ENCODE data around the gene SMIM14. TPM values are rescaled to one million over a fixed set of nuclear protein-coding genes. Genes with fewer than 3 reads are reported as not detected.
"Not testable (repeated sequence)": the region's sequence is repeated elsewhere in the genome, so short reads cannot be mapped to it uniquely, and the experiment has no call there.

The SMIM14 gene
- total RNA-seq, 1 donor from 2014 or later, result 58.4 TPM

DNA sequence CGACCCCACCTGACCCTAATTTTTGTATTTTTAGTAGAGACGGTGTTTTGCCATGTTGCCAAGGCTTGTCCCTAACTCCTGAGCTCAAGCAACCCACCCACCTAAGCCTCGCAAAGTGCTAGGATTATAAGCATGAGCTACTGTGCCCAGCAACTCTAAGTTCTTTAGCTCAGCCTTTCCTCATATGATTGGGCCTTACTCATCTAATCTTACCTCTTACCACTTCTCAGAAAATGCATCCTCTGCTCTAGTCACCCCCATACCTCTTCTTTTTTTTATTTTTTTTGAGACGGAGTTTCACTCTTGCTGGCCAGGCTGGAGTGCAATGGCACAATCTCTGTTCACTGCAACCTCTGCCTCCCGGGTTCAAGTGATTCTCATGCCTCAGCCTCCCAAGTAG lies 75.9 kb downstream of the SMIM14 start:
- DNase-seq (ENCODE audit: low read depth), result no peak
- Histone ChIP-seq H3K36me3 (ENCODE audit: control insufficient read depth, insufficient read depth, low read length) (peaks cover 1% of the 10 kb centered on the region), H3K27me3 (ENCODE audit: control insufficient read depth, insufficient read depth, low read length) (no peaks in the 10 kb centered on the region), H3K4me3 (ENCODE audit: low read depth, low read length) (no peak overlapping the region)
- TF ChIP-seq, protein P1, sequence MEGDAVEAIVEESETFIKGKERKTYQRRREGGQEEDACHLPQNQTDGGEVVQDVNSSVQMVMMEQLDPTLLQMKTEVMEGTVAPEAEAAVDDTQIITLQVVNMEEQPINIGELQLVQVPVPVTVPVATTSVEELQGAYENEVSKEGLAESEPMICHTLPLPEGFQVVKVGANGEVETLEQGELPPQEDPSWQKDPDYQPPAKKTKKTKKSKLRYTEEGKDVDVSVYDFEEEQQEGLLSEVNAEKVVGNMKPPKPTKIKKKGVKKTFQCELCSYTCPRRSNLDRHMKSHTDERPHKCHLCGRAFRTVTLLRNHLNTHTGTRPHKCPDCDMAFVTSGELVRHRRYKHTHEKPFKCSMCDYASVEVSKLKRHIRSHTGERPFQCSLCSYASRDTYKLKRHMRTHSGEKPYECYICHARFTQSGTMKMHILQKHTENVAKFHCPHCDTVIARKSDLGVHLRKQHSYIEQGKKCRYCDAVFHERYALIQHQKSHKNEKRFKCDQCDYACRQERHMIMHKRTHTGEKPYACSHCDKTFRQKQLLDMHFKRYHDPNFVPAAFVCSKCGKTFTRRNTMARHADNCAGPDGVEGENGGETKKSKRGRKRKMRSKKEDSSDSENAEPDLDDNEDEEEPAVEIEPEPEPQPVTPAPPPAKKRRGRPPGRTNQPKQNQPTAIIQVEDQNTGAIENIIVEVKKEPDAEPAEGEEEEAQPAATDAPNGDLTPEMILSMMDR (IDR thresholded peaks at IDR 0.05; ENCODE audit: insufficient read depth, low read length, poor library complexity, severe bottlenecking), result no peak

DNA sequence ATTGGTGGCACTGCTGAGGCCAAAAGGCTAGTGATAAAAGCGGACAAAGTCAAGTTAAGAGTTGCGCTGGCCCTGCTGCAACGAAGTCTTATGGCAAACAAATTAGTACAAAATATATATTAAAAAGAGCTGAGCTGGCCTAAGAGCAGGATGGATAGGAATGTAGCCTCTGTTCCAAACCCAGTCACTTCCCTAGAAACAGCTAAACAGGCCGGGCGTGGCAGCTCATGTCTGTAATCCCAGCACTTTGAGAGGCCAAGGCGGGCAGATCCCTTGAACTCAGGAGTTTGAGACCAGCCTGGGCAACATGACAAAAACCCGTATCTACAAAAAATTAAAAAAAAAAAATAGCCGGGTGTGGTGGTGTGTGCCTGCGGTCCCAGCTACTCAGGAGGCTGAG lies 79.0 kb downstream of the SMIM14 start:
- no peak for DNase-seq (ENCODE audit: low read depth)
- Histone ChIP-seq H3K4me3 (ENCODE audit: low read depth, low read length) (no peak overlapping the region), H3K27me3 (ENCODE audit: control insufficient read depth, insufficient read depth, low read length) (no peaks in the 10 kb centered on the region), H3K36me3 (ENCODE audit: control insufficient read depth, insufficient read depth, low read length) (peaks cover under 1% of the 10 kb centered on the region)
- TF ChIP-seq, protein P1 (IDR thresholded peaks at IDR 0.05; ENCODE audit: insufficient read depth, low read length, poor library complexity, severe bottlenecking), result no peak

DNA sequence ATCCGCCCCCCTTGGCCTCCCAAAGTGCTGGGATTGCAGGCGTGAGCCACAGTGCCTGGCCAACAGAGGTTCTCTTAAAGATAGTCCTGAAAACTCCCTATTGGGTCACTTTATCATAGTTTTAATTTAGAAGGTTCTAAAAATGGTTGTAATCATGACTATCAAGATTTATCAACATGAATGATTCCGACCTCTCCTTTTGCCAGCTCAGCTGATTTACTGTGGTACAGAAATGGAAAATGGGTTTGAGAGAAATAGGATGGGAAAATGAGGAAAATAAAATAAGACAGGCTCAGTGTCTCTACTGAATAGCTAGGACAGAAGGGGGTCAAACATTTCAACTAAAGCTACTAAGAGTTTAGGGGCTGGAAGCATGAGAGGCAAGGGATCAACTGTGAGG lies 83.2 kb downstream of the SMIM14 start:
- no peaks in the 10 kb centered on the region for H3K27me3 ChIP-seq (ENCODE audit: control insufficient read depth, insufficient read depth, low read length)
- DNase-seq (ENCODE audit: low read depth), result no peak
- no peak overlapping the region for H3K4me3 ChIP-seq (ENCODE audit: low read depth, low read length)
- TF ChIP-seq, protein P1 (IDR thresholded peaks at IDR 0.05; ENCODE audit: insufficient read depth, low read length, poor library complexity, severe bottlenecking), result no peak
- H3K36me3 ChIP-seq (ENCODE audit: control insufficient read depth, insufficient read depth, low read length), result no peaks in the 10 kb centered on the region

DNA sequence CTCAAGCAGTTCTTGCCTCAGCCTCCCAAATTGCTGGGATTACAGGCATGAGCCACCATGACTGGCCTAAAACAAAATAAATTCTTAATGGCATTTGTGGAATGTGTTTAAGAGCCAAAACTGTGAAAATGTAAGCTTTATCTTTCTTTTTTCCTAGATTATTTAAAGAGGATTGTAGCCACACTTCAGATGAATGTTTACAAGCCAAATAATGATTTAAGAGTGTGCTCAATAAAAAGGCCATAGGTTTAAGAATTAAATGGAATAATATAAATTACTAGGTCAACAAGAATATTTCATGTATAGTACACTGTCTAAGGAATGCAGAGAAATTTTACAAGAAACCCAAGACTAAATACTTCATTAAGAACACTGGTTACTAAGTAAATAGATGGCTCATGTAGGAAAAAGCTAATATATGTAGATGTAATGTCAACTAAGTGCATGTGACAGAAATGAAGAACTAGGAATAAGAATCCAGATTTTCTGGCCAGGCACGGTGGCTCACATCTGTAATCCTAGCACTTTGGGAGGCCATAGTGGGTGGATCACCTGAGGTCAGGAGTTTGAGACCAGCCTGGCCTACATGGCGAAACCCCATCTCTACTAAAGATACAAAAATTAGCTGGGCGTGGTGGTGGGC lies 90.1 kb downstream of the SMIM14 start:
- Histone ChIP-seq H3K27me3 (ENCODE audit: control insufficient read depth, insufficient read depth, low read length) (no peaks in the 10 kb centered on the region), H3K4me3 (ENCODE audit: low read depth, low read length) (no peak overlapping the region), H3K36me3 (ENCODE audit: control insufficient read depth, insufficient read depth, low read length) (no peaks in the 10 kb centered on the region)
- TF ChIP-seq, protein P1 (IDR thresholded peaks at IDR 0.05; ENCODE audit: insufficient read depth, low read length, poor library complexity, severe bottlenecking), result no peak
- no peak for DNase-seq (ENCODE audit: low read depth)

DNA sequence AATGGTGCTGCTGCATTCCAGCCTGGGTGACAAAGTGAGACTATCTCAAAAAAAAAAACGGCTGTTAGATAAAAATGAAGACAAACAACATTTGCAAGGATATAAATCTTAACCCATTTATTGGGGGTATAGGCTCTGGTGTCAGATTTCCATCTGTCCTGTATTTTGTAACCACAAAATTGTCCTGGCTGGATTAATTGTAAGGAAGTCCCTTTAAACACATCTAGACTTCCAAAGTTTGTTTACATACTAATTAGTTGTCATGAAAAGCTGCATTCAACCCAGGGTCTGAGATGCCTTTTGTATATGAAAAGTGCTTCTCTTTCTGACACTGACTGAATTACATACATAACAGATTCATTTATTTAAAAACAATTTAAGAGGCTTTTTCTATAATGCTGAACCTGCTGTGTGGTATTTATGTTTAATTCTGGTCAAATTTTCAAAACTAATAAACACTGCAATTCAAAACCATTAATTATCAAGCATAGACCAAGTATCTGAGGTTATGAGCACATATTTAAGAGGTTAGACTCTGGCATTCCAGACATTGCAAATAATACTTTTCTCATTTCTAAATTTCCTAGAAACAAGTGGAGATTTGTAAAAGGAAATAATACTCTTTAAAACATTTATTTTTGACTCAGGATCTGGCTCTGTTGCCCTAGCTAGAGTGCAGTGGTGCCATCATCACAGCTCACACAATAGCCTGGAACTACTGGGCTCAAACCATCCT lies 93.9 kb downstream of the SMIM14 start:
- TF ChIP-seq, protein P1 (IDR thresholded peaks at IDR 0.05; ENCODE audit: insufficient read depth, low read length, poor library complexity, severe bottlenecking), result no peak
- Histone ChIP-seq H3K4me3 (ENCODE audit: low read depth, low read length) (no peak overlapping the region), H3K27me3 (ENCODE audit: control insufficient read depth, insufficient read depth, low read length) (no peaks in the 10 kb centered on the region), H3K36me3 (ENCODE audit: control insufficient read depth, insufficient read depth, low read length) (no peaks in the 10 kb centered on the region)
- DNase-seq (ENCODE audit: low read depth), result no peak

DNA sequence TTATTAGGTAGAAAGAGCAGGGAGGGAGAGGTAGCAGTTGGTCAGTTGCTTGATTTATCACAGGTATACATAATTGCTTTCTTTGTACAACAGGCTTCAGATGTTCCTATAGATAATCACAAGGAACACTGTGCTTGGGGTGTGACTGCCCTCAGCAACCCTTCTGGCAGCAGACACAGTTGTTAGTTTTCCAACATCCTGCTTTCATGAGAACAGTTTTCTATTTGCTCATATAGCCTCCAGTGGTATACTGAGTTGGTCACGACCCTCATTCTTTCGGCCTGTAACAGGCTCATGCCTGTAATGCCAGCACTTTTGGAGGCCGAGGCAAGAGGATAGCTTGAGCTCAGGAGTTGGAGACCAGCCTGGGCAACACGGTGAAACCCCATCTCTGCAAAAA lies 94.6 kb downstream of the SMIM14 start:
- not testable (repeated sequence) for DNase-seq (ENCODE audit: low read depth); H3K36me3 ChIP-seq (ENCODE audit: control insufficient read depth, insufficient read depth, low read length); H3K27me3 ChIP-seq (ENCODE audit: control insufficient read depth, insufficient read depth, low read length); H3K4me3 ChIP-seq (ENCODE audit: low read depth, low read length)

All from kidney epithelial cell (primary cell).